ENCODE measurements around the gene FNDC5.

GRCh38 chr1:32860566-32860965, 10.1 kb downstream of the FNDC5 start:
- TF ChIP-seq EZH2 (IDR thresholded peaks at IDR 0.05; ENCODE audit: borderline replicate concordance, insufficient read depth, low read length, poor library complexity, severe bottlenecking) (no peak), MXI1 (conservative IDR thresholded peaks at IDR 0.05; ENCODE audit: poor library complexity, severe bottlenecking) (no peak), RAD21 (conservative IDR thresholded peaks at IDR 0.05) (no peak), CTCF (IDR thresholded peaks at IDR 0.05; ENCODE audit: poor library complexity, severe bottlenecking) (no peak), EP300 (conservative IDR thresholded peaks at IDR 0.05; ENCODE audit: poor library complexity, severe bottlenecking) (no peak), POLR2AphosphoS5 (IDR thresholded peaks at IDR 0.05) (no peak)
- TF ChIP-seq, protein P1, sequence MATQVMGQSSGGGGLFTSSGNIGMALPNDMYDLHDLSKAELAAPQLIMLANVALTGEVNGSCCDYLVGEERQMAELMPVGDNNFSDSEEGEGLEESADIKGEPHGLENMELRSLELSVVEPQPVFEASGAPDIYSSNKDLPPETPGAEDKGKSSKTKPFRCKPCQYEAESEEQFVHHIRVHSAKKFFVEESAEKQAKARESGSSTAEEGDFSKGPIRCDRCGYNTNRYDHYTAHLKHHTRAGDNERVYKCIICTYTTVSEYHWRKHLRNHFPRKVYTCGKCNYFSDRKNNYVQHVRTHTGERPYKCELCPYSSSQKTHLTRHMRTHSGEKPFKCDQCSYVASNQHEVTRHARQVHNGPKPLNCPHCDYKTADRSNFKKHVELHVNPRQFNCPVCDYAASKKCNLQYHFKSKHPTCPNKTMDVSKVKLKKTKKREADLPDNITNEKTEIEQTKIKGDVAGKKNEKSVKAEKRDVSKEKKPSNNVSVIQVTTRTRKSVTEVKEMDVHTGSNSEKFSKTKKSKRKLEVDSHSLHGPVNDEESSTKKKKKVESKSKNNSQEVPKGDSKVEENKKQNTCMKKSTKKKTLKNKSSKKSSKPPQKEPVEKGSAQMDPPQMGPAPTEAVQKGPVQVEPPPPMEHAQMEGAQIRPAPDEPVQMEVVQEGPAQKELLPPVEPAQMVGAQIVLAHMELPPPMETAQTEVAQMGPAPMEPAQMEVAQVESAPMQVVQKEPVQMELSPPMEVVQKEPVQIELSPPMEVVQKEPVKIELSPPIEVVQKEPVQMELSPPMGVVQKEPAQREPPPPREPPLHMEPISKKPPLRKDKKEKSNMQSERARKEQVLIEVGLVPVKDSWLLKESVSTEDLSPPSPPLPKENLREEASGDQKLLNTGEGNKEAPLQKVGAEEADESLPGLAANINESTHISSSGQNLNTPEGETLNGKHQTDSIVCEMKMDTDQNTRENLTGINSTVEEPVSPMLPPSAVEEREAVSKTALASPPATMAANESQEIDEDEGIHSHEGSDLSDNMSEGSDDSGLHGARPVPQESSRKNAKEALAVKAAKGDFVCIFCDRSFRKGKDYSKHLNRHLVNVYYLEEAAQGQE (IDR thresholded peaks at IDR 0.05; ENCODE audit: borderline replicate concordance) = no peak

All from neural cell (in vitro differentiated cells).